IMR-90 (cell line): Measurements from ENCODE around the gene SPESP1. TPM values are rescaled to one million over a fixed set of nuclear protein-coding genes. Genes with fewer than 3 reads are reported as not detected.

Experiments
- ATAC-seq: fragments of 200-7000 bp; cut with Tn5 transposase; 2 replicates; pipeline ENCODE4 v1.9.1; 2020; ENCODE audit warnings: low read depth, mild to moderate bottlenecking, moderate library complexity
- BruUV-seq: library from RNA; stranded (reverse); fragments of 400-500 nt; replicated peaks from 2 replicates; lab custom pipeline; 2021; lab: Mats Ljungman, UMichigan
- CTCF ChIA-PET: fragments of 300-600 bp; formaldehyde crosslinking; extraction: SDS; loops from one replicate; lab custom pipeline; 2021; ENCODE audit warnings: antibody characterized with exemption; lab: Yijun Ruan, JAX
- POLR2A ChIA-PET: fragments of 300-600 bp; sonication (Branson Sonifier 250); formaldehyde crosslinking; loops from one replicate; lab custom pipeline; 2022; ENCODE audit warnings: antibody characterized with exemption; ENCODE audit not compliant: unreplicated experiment; lab: Charles Lee
- DNase-seq: peaks from one replicate; pipeline ENCODE4 v3.0.0; 2013
- H2AFZ ChIP-seq: replicated peaks from 2 replicates; pipeline ENCODE3; 2013; ENCODE audit warnings: low read length, mild to moderate bottlenecking; ENCODE audit not compliant: poor library complexity
- H2AK5ac ChIP-seq: 2 replicates; pipeline ENCODE4 v1.6.1; 2013; ENCODE audit warnings: low read depth, low read length, inconsistent platforms
- H2AK9ac ChIP-seq: replicated peaks from 2 replicates; pipeline ENCODE3; 2013; ENCODE audit warnings: mild to moderate bottlenecking, low read depth, low read length, moderate library complexity; ENCODE audit not compliant: poor library complexity
- H2BK120ac ChIP-seq: 2 replicates; pipeline ENCODE4 v1.6.1; 2013; ENCODE audit warnings: low read depth, low read length, inconsistent platforms
- H2BK15ac ChIP-seq: 3 replicates; pipeline ENCODE4 v1.6.1; 2013; ENCODE audit warnings: low read depth, low read length, inconsistent platforms
- H2BK20ac ChIP-seq: 2 replicates; pipeline ENCODE4 v1.6.1; 2013; ENCODE audit warnings: low read depth, mild to moderate bottlenecking, inconsistent platforms, low read length, moderate library complexity
- H2BK5ac ChIP-seq: 2 replicates; pipeline ENCODE4 v1.6.1; 2013; ENCODE audit warnings: mild to moderate bottlenecking, low read depth, low read length, inconsistent platforms; ENCODE audit not compliant: poor library complexity, severe bottlenecking
- H3K14ac ChIP-seq: replicated peaks from 2 replicates; pipeline ENCODE4 v1.6.1; 2013; ENCODE audit warnings: low read depth, low read length, inconsistent platforms
- H3K18ac ChIP-seq: 2 replicates; pipeline ENCODE4 v1.6.1; 2013; ENCODE audit warnings: low read depth, low read length, control low read depth
- H3K23ac ChIP-seq: 2 replicates; pipeline ENCODE4 v1.6.1; 2013; ENCODE audit warnings: low read depth, low read length, inconsistent platforms
- H3K27ac ChIP-seq: 2 replicates; pipeline ENCODE4 v1.5.1; 2013; ENCODE audit warnings: mild to moderate bottlenecking, control low read depth, low read length; ENCODE audit not compliant: insufficient read depth
- H3K27me3 ChIP-seq: 2 replicates; pipeline ENCODE4 v1.6.1; 2013; ENCODE audit warnings: low read length; ENCODE audit not compliant: control insufficient read depth, insufficient read depth
- H3K36me3 ChIP-seq: 2 replicates; pipeline ENCODE4 v1.6.1; 2013; ENCODE audit warnings: low read length, mixed read lengths; ENCODE audit not compliant: control insufficient read depth, insufficient read depth
- H3K4ac ChIP-seq: 2 replicates; pipeline ENCODE4 v1.6.1; 2013; ENCODE audit warnings: low read depth, low read length, inconsistent platforms
- H3K4me1 ChIP-seq: 2 replicates; pipeline ENCODE4 v1.6.1; 2013; ENCODE audit warnings: low read length, mixed read lengths; ENCODE audit not compliant: control insufficient read depth, insufficient read depth
- H3K4me2 ChIP-seq: 2 replicates; pipeline ENCODE4 v1.6.1; 2013; ENCODE audit warnings: low read depth, mild to moderate bottlenecking, control low read depth, low read length, moderate library complexity
- H3K4me3 ChIP-seq: 2 replicates; pipeline ENCODE4 v1.5.1; 2013; ENCODE audit warnings: low read depth, mild to moderate bottlenecking, control low read depth, low read length, moderate library complexity; ENCODE audit not compliant: insufficient read depth
- H3K56ac ChIP-seq: 2 replicates; pipeline ENCODE4 v1.6.1; 2013; ENCODE audit warnings: low read length, inconsistent platforms; ENCODE audit not compliant: insufficient read depth; ENCODE audit errors: extremely low read depth
- H3K79me1 ChIP-seq, 2 experiments: 2 replicates each; pipeline ENCODE4 v1.6.1; 2013; ENCODE audit warnings: low read length in 2 of 2, inconsistent platforms in 1 of 2, low read depth in 1 of 2
- H3K9ac ChIP-seq: 2 replicates; pipeline ENCODE4 v1.6.1; 2013; ENCODE audit warnings: low read depth, low read length, control low read depth
- H3K9me1 ChIP-seq: 2 replicates; pipeline ENCODE4 v1.6.1; 2013; ENCODE audit warnings: low read length, inconsistent platforms; ENCODE audit not compliant: insufficient read depth
- H3K9me3 ChIP-seq: 2 replicates; pipeline ENCODE4 v1.6.1; 2013; ENCODE audit warnings: low read length; ENCODE audit not compliant: control insufficient read depth, insufficient read depth
- H4K20me1 ChIP-seq: 2 replicates; pipeline ENCODE4 v1.6.1; 2013; ENCODE audit warnings: low read length, inconsistent platforms; ENCODE audit not compliant: insufficient read depth
- H4K5ac ChIP-seq: 2 replicates; pipeline ENCODE4 v1.6.1; 2013; ENCODE audit warnings: mild to moderate bottlenecking, low read depth, low read length, control low read depth
- H4K8ac ChIP-seq, 2 experiments: 2 replicates each; pipeline ENCODE4 v1.6.1; 2013; ENCODE audit warnings: low read depth in 2 of 2, low read length in 2 of 2, control low read depth in 1 of 2, inconsistent platforms in 1 of 2
- H4K91ac ChIP-seq: 2 replicates; pipeline ENCODE4 v1.6.1; 2013; ENCODE audit warnings: low read depth, low read length, inconsistent platforms; ENCODE audit not compliant: insufficient read depth
- BHLHE40 ChIP-seq: fragments of 150-350 bp; IDR thresholded peaks from 2 replicates; pipeline ENCODE4 v1.6.1; 2016; ENCODE audit warnings: mild to moderate bottlenecking, low read depth, low read length
- CEBPB ChIP-seq: IDR thresholded peaks from 2 replicates; pipeline ENCODE4 v1.6.1; 2012; ENCODE audit warnings: low read depth, low read length, improper control_type of control experiment
- CHD1 ChIP-seq: IDR thresholded peaks from 2 replicates; pipeline ENCODE4 v1.6.1; 2012; ENCODE audit warnings: low read depth, low read length, improper control_type of control experiment
- FOS ChIP-seq: fragments of 150-350 bp; IDR thresholded peaks from 2 replicates; pipeline ENCODE4 v1.6.1; 2016; ENCODE audit warnings: low read depth, low read length
- MAFK ChIP-seq: IDR thresholded peaks from 2 replicates; pipeline ENCODE4 v1.6.1; 2012; ENCODE audit warnings: low read depth, low read length, improper control_type of control experiment
- MAZ ChIP-seq: IDR thresholded peaks from 2 replicates; pipeline ENCODE4 v1.6.1; 2012; ENCODE audit warnings: low read depth, mild to moderate bottlenecking, low read length, improper control_type of control experiment, moderate library complexity, borderline replicate concordance
- MXI1 ChIP-seq: IDR thresholded peaks from 2 replicates; pipeline ENCODE4 v1.6.1; 2012; ENCODE audit warnings: low read depth, mild to moderate bottlenecking, low read length, moderate library complexity, borderline replicate concordance
- NFE2L2 ChIP-seq: fragments of 150-350 bp; IDR thresholded peaks from 2 replicates; pipeline ENCODE4 v1.6.1; 2016; ENCODE audit warnings: low read depth, mild to moderate bottlenecking, low read length
- POLR2A ChIP-seq: IDR thresholded peaks from 2 replicates; pipeline ENCODE4 v1.6.1; 2012; ENCODE audit warnings: mild to moderate bottlenecking, low read depth, low read length
- RAD21 ChIP-seq: IDR thresholded peaks from 2 replicates; pipeline ENCODE4 v1.6.1; 2012; ENCODE audit warnings: low read length, improper control_type of control experiment
- RCOR1 ChIP-seq: IDR thresholded peaks from 2 replicates; pipeline ENCODE4 v1.6.1; 2012; ENCODE audit warnings: mild to moderate bottlenecking, low read length, improper control_type of control experiment; ENCODE audit not compliant: insufficient replicate concordance
- RFX5 ChIP-seq: IDR thresholded peaks from 2 replicates; pipeline ENCODE4 v1.8.0; 2012; ENCODE audit warnings: low read depth, mild to moderate bottlenecking, low read length, moderate library complexity
- WGBS, 2 experiments: methylation state at CpG; one replicate each; pipeline versions ENCODE4 v1.1.5 to v1.1.7; 2013; ENCODE audit warnings: missing lambda C conversion rate in 2 of 2; ENCODE audit not compliant: insufficient read length in 1 of 2; ENCODE audit errors: extremely low coverage in 2 of 2; 5-methylcytosine and 5-hydroxymethylcytosine counted together
- dilution Hi-C: fragments of 300-500 bp; cut with HindIII; formaldehyde crosslinking; loops from one replicate; pipeline ENCODE4 v1.14.3; 2018; ENCODE audit warnings: low sequenced_read_pairs; ENCODE audit not compliant: unreplicated experiment
- in situ Hi-C: fragments of 300-500 bp; cut with MboI; formaldehyde crosslinking; loops from 3 replicates; pipeline ENCODE4 v1.14.3; 2019; ENCODE audit warnings: low sequenced_read_pairs, inconsistent platforms, mixed read lengths
- intact Hi-C: fragments of 100-400 bp; cut with micrococcal nuclease; formaldehyde crosslinking; loops from 2 replicates; pipeline ENCODE4 v1.10.0; 2022
- polyA plus RNA-seq, 3 experiments: library from polyadenylated mRNA; depleted of rRNA; stranded (reverse); fragments of >200 nt; gene quantifications; 2 replicates each; pipeline ENCODE4 v1.2.3, GENCODE V29; 2012; ENCODE audit warnings: low replicate concordance in 1 of 3
- total RNA-seq: library from RNA; depleted of rRNA; stranded (reverse); fragments of >200 nt; gene quantifications from 2 replicates; pipeline ENCODE4 v1.2.3, GENCODE V29; 2012
- TF ChIP-seq, protein P1 (sequence below): fragments of 150-350 bp; IDR thresholded peaks from 2 replicates; pipeline ENCODE4 v1.6.1; 2016; ENCODE audit warnings: low read depth, mild to moderate bottlenecking, low read length, moderate library complexity, borderline replicate concordance
- TF ChIP-seq, protein P2 (sequence below): fragments of 150-350 bp; IDR thresholded peaks from 2 replicates; pipeline ENCODE4 v1.6.1; 2017; ENCODE audit warnings: mild to moderate bottlenecking, antibody characterized with exemption, low read length, low read depth

The SPESP1 gene
- total and polyA plus RNA-seq, 2 of the 4 experiments (the other 2 are of a cell fraction) = 2.9 to 3.0 TPM

DNA sequence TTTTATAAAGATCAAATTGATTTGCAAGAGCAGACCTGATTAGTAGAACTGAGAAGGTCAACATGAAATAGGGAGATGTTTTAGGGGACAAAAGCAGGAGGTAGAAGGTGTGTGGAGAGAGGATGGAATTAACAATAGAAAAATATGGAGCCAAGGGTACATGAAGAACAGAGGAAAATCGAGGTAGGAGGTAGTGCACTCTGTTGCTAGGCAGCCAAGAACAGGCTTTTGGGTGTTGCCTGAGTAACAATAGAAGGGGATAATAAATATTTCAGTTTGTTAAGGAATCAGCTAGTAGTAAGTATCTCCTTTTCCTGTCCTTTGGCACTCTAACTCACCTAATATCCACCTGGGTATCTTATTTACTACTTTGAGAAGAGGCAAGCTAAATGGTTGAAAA is 9.2 kb downstream of the SPESP1 start:
- Histone ChIP-seq H3K18ac (no peak overlapping the region), H2AFZ (no peak overlapping the region), H2AK5ac (no peak overlapping the region), H3K4me3 (no peak overlapping the region), H3K9ac (no peak overlapping the region), H2BK15ac (no peak overlapping the region), H4K8ac (no peak overlapping the region), H4K5ac (no peak overlapping the region), H3K9me1 (no peaks in the 10 kb centered on the region), H3K4me2 (no peak overlapping the region), H3K27ac (no peak overlapping the region), H3K27me3 (peaks cover 8% of the 10 kb centered on the region), H4K20me1 (no peaks in the 10 kb centered on the region), H3K36me3 (no peaks in the 10 kb centered on the region), H2BK20ac (no peak overlapping the region), H3K9me3 (no peaks in the 10 kb centered on the region), H3K56ac (no peak overlapping the region), H4K91ac (no peak overlapping the region), H3K4ac (no peak overlapping the region), H2BK120ac (no peak overlapping the region), H3K23ac (no peak overlapping the region), H2BK5ac (no peak overlapping the region), H3K14ac (no peak overlapping the region), H3K79me1 (no peaks in the 10 kb centered on the region), H3K4me1 (no peaks in the 10 kb centered on the region), H2AK9ac (no peak overlapping the region)
- in situ Hi-C loops = no loop called here
- ChIA-PET CTCF (interaction anchor here (0.7 kb wide), 1 partner anchor 14 kb away, joined by 3 read pairs; no protein-coding TSS in a partner anchor), POLR2A (no interaction called here)
- no TSS peak for BruUV-seq
- dilution Hi-C loops = no loop called here
- DNase-seq (no peak), ATAC-seq (no peak)
- whole genome bisulfite sequencing, 2 experiments = no CpG with 5 or more reads among the region's 1 CpG
- intact Hi-C loops = no loop called here
- no peak for TF ChIP-seq CEBPB
- TF ChIP-seq MAZ = no peak
- no peak for TF ChIP-seq RAD21
- TF ChIP-seq MXI1 = no peak
- TF ChIP-seq, protein P1, sequence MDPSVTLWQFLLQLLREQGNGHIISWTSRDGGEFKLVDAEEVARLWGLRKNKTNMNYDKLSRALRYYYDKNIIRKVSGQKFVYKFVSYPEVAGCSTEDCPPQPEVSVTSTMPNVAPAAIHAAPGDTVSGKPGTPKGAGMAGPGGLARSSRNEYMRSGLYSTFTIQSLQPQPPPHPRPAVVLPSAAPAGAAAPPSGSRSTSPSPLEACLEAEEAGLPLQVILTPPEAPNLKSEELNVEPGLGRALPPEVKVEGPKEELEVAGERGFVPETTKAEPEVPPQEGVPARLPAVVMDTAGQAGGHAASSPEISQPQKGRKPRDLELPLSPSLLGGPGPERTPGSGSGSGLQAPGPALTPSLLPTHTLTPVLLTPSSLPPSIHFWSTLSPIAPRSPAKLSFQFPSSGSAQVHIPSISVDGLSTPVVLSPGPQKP = no peak
- no peak for TF ChIP-seq FOS
- no peak for TF ChIP-seq MAFK
- TF ChIP-seq NFE2L2 = no peak
- TF ChIP-seq POLR2A = no peak
- TF ChIP-seq BHLHE40 = no peak
- TF ChIP-seq CHD1 = no peak
- TF ChIP-seq, protein P2, sequence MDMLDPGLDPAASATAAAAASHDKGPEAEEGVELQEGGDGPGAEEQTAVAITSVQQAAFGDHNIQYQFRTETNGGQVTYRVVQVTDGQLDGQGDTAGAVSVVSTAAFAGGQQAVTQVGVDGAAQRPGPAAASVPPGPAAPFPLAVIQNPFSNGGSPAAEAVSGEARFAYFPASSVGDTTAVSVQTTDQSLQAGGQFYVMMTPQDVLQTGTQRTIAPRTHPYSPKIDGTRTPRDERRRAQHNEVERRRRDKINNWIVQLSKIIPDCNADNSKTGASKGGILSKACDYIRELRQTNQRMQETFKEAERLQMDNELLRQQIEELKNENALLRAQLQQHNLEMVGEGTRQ = no peak
- no peak for TF ChIP-seq RCOR1
- no peak for TF ChIP-seq RFX5
